HepG2 (cell line): ENCODE measurements around the gene ATP6V1F. TPM values are rescaled to one million over a fixed set of nuclear protein-coding genes. Genes with fewer than 3 reads are reported as not detected.

Experiments
- ATAC-seq: fragments of 200-7000 bp; cut with Tn5 transposase; 3 replicates; pipeline ENCODE4 v1.9.1; 2020; ENCODE audit warnings: mild to moderate bottlenecking, moderate library complexity
- BruUV-seq: library from RNA; stranded (reverse); fragments of 400-500 nt; replicated peaks from 2 replicates; lab custom pipeline; 2021; lab: Mats Ljungman, UMichigan
- CTCF ChIA-PET: fragments of 300-600 bp; formaldehyde crosslinking; extraction: SDS; loops from one replicate; lab custom pipeline; 2021; ENCODE audit warnings: low total read pairs, inconsistent platforms, low intra/inter-chr PET ratio; lab: Yijun Ruan, JAX
- POLR2A ChIA-PET: fragments of 350-600 bp; sonication (Branson Sonifier 250); formaldehyde crosslinking; loops from one replicate; lab custom pipeline; 2020; ENCODE audit warnings: antibody characterized with exemption, inconsistent platforms; lab: Yijun Ruan, JAX
- DNase-seq: peaks from one replicate; pipeline ENCODE4 v3.0.0-alpha.2; 2015; ENCODE audit warnings: low spot score
- FAIRE-seq: peaks from 3 replicates; lab custom pipeline; 2011; peaks lifted over from hg19 to GRCh38; lab: Jason Lieb, UNC
- H2AFZ ChIP-seq: one replicate; pipeline ENCODE4 v1.6.1; 2011; ENCODE audit warnings: low read length, inconsistent platforms
- H3K27ac ChIP-seq: fragments of 300-600 bp; 3 replicates; pipeline ENCODE4 v1.8.0; 2011; ENCODE audit warnings: mixed run types, mild to moderate bottlenecking, mixed read lengths, low read length, inconsistent platforms; ENCODE audit not compliant: insufficient read depth; ENCODE audit errors: extremely low read length
- H3K27me3 ChIP-seq, 2 experiments: fragments of 200-600 bp in 1 of 2; 2 replicates in 1 of 2; 3 replicates in 1 of 2; pipeline versions ENCODE4 v1.6.0 to v1.8.0; 2011; ENCODE audit warnings: low read length in 2 of 2, mild to moderate bottlenecking in 2 of 2, moderate library complexity in 2 of 2, inconsistent platforms in 1 of 2; ENCODE audit not compliant: insufficient read depth in 2 of 2, control insufficient read depth in 1 of 2
- H3K36me3 ChIP-seq, 2 experiments: fragments of 200-600 bp in 1 of 2; replicated peaks in 1 of 2; 2 replicates in 1 of 2; 3 replicates in 1 of 2; pipeline versions ENCODE4 v1.5.1 to v1.8.0; 2011; ENCODE audit warnings: low read length in 2 of 2, inconsistent platforms in 1 of 2; ENCODE audit not compliant: insufficient read depth in 2 of 2, control insufficient read depth in 1 of 2
- H3K4me1 ChIP-seq: 2 replicates; pipeline ENCODE4 v1.5.1; 2012; ENCODE audit warnings: low read length, inconsistent platforms; ENCODE audit not compliant: insufficient read depth
- H3K4me2 ChIP-seq: 2 replicates; pipeline ENCODE4 v1.6.0; 2011; ENCODE audit warnings: low read depth, low read length, inconsistent platforms
- H3K4me3 ChIP-seq, 3 experiments: fragments of 200-600 bp in 1 of 3; sonication (generic), shearing (Covaris generic) in 1 of 3; replicated peaks in 1 of 3; 2 replicates each; pipeline ENCODE4 v1.5.1; 2011 to 2016; ENCODE audit warnings: low read length in 3 of 3, inconsistent platforms in 2 of 3, low read depth in 2 of 3, mild to moderate bottlenecking in 2 of 3, control low read depth in 1 of 3, mixed read lengths in 1 of 3; ENCODE audit not compliant: insufficient read depth in 1 of 3
- H3K79me2 ChIP-seq: one replicate; pipeline ENCODE4 v1.6.1; 2011; ENCODE audit warnings: low read length, inconsistent platforms; ENCODE audit not compliant: insufficient read depth
- H3K9ac ChIP-seq: 2 replicates; pipeline ENCODE4 v1.6.0; 2011; ENCODE audit warnings: mild to moderate bottlenecking, low read depth, low read length, inconsistent platforms; ENCODE audit not compliant: insufficient read depth
- H3K9me3 ChIP-seq: 2 replicates; pipeline ENCODE4 v1.5.1; 2012; ENCODE audit warnings: mild to moderate bottlenecking, low read length
- H4K20me1 ChIP-seq: 2 replicates; pipeline ENCODE4 v1.6.0; 2011; ENCODE audit warnings: inconsistent platforms, mild to moderate bottlenecking, low read length, moderate library complexity; ENCODE audit not compliant: insufficient read depth
- TOE1 ChIP-seq: sonication (generic); formaldehyde crosslinking; IDR thresholded peaks from 2 replicates; pipeline ENCODE4 v1.4.0; 2020; ENCODE audit warnings: mild to moderate bottlenecking, missing genetic modification reagents
- ZNF383 ChIP-seq: sonication (generic); formaldehyde crosslinking; IDR thresholded peaks from 2 replicates; pipeline ENCODE4 v1.4.0; 2020; ENCODE audit warnings: missing genetic modification reagents, mild to moderate bottlenecking, borderline replicate concordance
- ZNF678 ChIP-seq: sonication (generic); formaldehyde crosslinking; IDR thresholded peaks from 2 replicates; pipeline ENCODE4 v1.4.0; 2020; ENCODE audit warnings: mild to moderate bottlenecking, missing genetic modification reagents
- ZSCAN21 ChIP-seq: sonication (generic); formaldehyde crosslinking; IDR thresholded peaks from 2 replicates; pipeline ENCODE4 v1.8.0; 2022; ENCODE audit warnings: mild to moderate bottlenecking, missing genetic modification reagents, moderate library complexity, borderline replicate concordance
- WGBS: methylation state at CpG from one replicate; pipeline ENCODE4 v1.1.6; 2017; ENCODE audit warnings: low lambda C conversion rate; 5-methylcytosine and 5-hydroxymethylcytosine counted together
- in situ Hi-C: cut with HindIII; loops from 2 replicates; pipeline ENCODE4 v1.10.0; 2017; ENCODE audit warnings: low pct_unique_long_range_greater_than_20kb; ENCODE audit not compliant: extremely low pct_ligation_motif_present
- intact Hi-C: fragments of 100-400 bp; cut with micrococcal nuclease; formaldehyde crosslinking; loops from one replicate; pipeline ENCODE4 v1.10.0; 2022; ENCODE audit not compliant: unreplicated experiment
- polyA plus RNA-seq, 8 experiments: library from polyadenylated mRNA; depleted of rRNA in 3 of 8; stranded (reverse) in 7 of 8; unstranded in 1 of 8; fragments of >200 nt; fragmentation: Illumina TruSeq in 4 of 8; extraction: Trizol in 4 of 8; gene quantifications; 2 replicates each; pipeline versions ENCODE4 v1.2.1 to v1.2.3, GENCODE V29; 2011 to 2016; ENCODE audit warnings: low read depth in 4 of 8, missing spikeins in 1 of 8, mixed read lengths in 1 of 8; ENCODE audit not compliant: insufficient read depth in 1 of 8
- total RNA-seq, 5 experiments: library from RNA; depleted of rRNA; stranded (reverse); fragments of >200 nt; fragmentation: Illumina TruSeq; extraction: Trizol; gene quantifications; 2 replicates each; pipeline ENCODE4 v1.2.3, GENCODE V29; 2016; ENCODE audit warnings: low read depth in 1 of 5
- TF ChIP-seq, protein P1 (sequence below): sonication (generic); formaldehyde crosslinking; IDR thresholded peaks from 2 replicates; pipeline ENCODE4 v1.8.0; 2022; ENCODE audit warnings: missing genetic modification reagents, mild to moderate bottlenecking, inconsistent platforms, borderline replicate concordance
- TF ChIP-seq, protein P2 (sequence below): sonication (generic); formaldehyde crosslinking; IDR thresholded peaks from 2 replicates; pipeline ENCODE4 v1.5.0; 2020; ENCODE audit warnings: mild to moderate bottlenecking, low read depth, missing genetic modification reagents, borderline replicate concordance

Gene ATP6V1F
- total and polyA plus RNA-seq, 2 of the 13 experiments (the other 11 are each of a cell fraction or from before 2014, with no cell fraction given) = 87.2 to 132 TPM

DNA sequence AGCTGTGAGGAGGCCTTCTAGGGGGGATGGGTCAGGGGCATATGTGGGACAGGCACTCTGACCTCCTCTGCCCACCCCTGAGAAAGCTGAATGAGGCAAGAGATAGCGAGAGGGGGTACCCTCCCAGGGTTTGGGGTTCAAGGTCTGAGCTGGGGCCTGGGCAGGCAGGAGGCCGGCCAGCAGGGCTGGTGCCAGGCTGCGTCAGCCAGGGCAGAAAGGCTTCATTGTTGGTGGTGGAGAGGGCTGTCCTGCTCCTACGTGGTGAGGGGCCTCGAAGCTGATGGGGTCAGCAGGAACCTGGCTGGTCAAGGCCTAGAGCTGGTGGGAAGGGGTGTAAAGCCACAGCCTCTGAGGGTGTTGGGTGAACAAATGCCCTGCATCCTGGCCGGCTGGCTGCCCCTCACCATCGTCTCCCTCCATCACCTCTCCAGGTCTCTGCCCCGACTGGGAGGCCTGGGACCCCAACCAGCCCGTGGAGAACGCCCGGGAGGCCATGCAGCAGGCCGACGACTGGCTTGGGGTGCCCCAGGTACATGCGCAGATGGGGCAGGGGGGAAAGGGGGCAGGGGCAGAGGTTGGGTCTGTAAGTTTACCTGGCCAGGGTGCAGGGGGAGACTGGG, 25.8 kb upstream of the ATP6V1F start:
- Histone ChIP-seq H3K4me3 (no peak overlapping the region), H3K4me2 (no peak overlapping the region), H3K9me3 (no peaks in the 10 kb centered on the region), H3K36me3 (no peaks in the 10 kb centered on the region), H3K4me1 (peaks cover 14% of the 10 kb centered on the region), H3K27ac (no peak overlapping the region), H3K79me2 (no peaks in the 10 kb centered on the region), H3K27me3 (peaks cover 5 to 23% of the 10 kb centered on the region in 2 experiments; a peak in 3 of 5 replicates), H2AFZ (no peak overlapping the region)
- POLR2A ChIA-PET = no interaction called here
- intact Hi-C loops = loop anchor here (5.0 kb wide), 1 partner anchor 35 kb away; no protein-coding TSS in a partner anchor
- CTCF ChIA-PET = no interaction called here
- no TSS peak for BruUV-seq
- in situ Hi-C loops = no loop called here
- no peak for FAIRE-seq
- no peak for DNase-seq
- TF ChIP-seq, protein P1, sequence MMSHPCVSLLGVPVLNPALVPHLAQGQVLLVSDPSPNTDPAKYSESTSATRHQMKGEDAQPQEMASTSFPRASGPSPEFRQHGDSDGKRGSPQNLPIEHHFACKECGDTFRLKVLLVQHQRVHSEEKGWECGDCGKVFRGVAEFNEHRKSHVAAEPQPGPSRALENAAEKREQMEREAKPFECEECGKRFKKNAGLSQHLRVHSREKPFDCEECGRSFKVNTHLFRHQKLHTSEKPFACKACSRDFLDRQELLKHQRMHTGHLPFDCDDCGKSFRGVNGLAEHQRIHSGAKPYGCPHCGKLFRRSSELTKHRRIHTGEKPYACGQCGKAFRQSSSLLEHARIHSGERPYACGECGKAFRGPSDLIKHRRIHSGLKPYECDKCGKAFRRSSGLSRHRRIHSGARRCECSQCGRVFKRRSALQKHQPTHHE (CRISPR knock-in tag) = no peak
- TF ChIP-seq, all 625 proteins: peak for 0
- 38% methylated on average over 6 of the region's 14 CpGs for WGBS
- Histone ChIP-seq H4K20me1 (no peaks in the 10 kb centered on the region), H3K9ac (no peak overlapping the region)
- no peak for ATAC-seq

DNA sequence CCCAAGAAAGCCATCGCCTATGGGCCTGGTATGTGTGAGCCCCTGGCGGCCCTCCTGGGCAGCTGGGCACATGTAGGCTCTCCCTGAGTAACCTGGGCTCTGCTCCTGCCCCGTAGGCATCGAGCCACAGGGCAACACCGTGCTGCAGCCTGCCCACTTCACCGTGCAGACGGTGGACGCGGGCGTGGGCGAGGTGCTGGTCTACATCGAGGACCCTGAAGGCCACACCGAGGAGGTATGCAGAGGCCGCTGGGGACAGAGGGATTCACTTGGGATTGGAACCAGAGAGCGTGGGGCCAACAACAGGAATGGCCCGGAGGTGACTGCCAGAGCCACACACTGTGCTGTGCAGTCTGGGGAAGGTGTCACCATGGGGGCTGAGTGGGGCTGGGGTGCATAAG, 25.1 kb upstream of the ATP6V1F start:
- ChIA-PET POLR2A (no interaction called here), CTCF (no interaction called here)
- Histone ChIP-seq H3K79me2 (no peaks in the 10 kb centered on the region), H3K4me1 (peaks cover 12% of the 10 kb centered on the region), H4K20me1 (no peaks in the 10 kb centered on the region), H3K27me3 (peaks cover 4 to 19% of the 10 kb centered on the region in 2 experiments; a peak in 3 of 5 replicates), H2AFZ (no peak overlapping the region), H3K4me2 (no peak overlapping the region), H3K27ac (no peak overlapping the region), H3K9ac (no peak overlapping the region), H3K36me3 (no peaks in the 10 kb centered on the region), H3K9me3 (no peaks in the 10 kb centered on the region), H3K4me3 (no peak overlapping the region)
- BruUV-seq = no TSS peak
- intact Hi-C loops = loop anchor here (5.0 kb wide), 1 partner anchor 35 kb away; no protein-coding TSS in a partner anchor
- in situ Hi-C loops = no loop called here
- no peak for ATAC-seq
- FAIRE-seq = no peak
- TF ChIP-seq ZNF383 (no peak), ZNF678 (CRISPR knock-in tag) (no peak), TOE1 (no peak), ZSCAN21 (no peak)
- TF ChIP-seq, protein P2, sequence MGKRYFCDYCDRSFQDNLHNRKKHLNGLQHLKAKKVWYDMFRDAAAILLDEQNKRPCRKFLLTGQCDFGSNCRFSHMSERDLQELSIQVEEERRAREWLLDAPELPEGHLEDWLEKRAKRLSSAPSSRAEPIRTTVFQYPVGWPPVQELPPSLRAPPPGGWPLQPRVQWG (CRISPR knock-in tag) = no peak
- WGBS = 63% methylated on average over 8 of the region's 16 CpGs
- DNase-seq = no peak
